HEK293 (cell line): ENCODE results near the gene SYN1.

Source experiments
- CTCF ChIA-PET: fragments of 350-600 bp; formaldehyde crosslinking; extraction: SDS; loops from one replicate; lab custom pipeline; 2021; ENCODE audit warnings: antibody characterized with exemption; lab: Yijun Ruan, JAX
- POLR2A ChIA-PET: fragments of 300-600 bp; formaldehyde crosslinking; extraction: SDS; loops from one replicate; lab custom pipeline; 2020; ENCODE audit warnings: antibody characterized with exemption, inconsistent platforms; lab: Yijun Ruan, JAX
- H3K27ac ChIP-seq: fragments of 200-500 bp; sonication (Bioruptor generic); 2 replicates; pipeline ENCODE4 v1.5.1; 2014; ENCODE audit warnings: low read depth, low read length, control low read depth, inconsistent platforms; ENCODE audit errors: extremely low read depth
- H3K36me3 ChIP-seq, 2 experiments: fragments of 200-500 bp in 1 of 2; sonication (Bioruptor generic) in 1 of 2; 1 replicate in 1 of 2; 2 replicates in 1 of 2; pipeline ENCODE4 v1.5.1; 2014 to 2017; ENCODE audit warnings: inconsistent platforms in 2 of 2, low read length in 2 of 2; ENCODE audit not compliant: control insufficient read depth in 2 of 2, insufficient read depth in 1 of 2
- H3K4me1 ChIP-seq: fragments of 200-500 bp; sonication (Bioruptor generic); 2 replicates; pipeline ENCODE4 v1.5.1; 2014; ENCODE audit warnings: mild to moderate bottlenecking, low read length, inconsistent platforms; ENCODE audit not compliant: control insufficient read depth, insufficient read depth
- H3K4me3 ChIP-seq: 2 replicates; pipeline ENCODE4 v1.5.1; 2011; ENCODE audit warnings: low read depth, mild to moderate bottlenecking, control low read depth, low read length, moderate library complexity
- H3K9me3 ChIP-seq: fragments of 200-500 bp; sonication (Bioruptor generic); 2 replicates; pipeline ENCODE4 v1.5.1; 2014; ENCODE audit warnings: low read depth, low read length, inconsistent platforms; ENCODE audit not compliant: control insufficient read depth, insufficient read depth
- MEIS1 ChIP-seq: sonication (generic); formaldehyde crosslinking; IDR thresholded peaks from 2 replicates; pipeline ENCODE4 v1.8.1; 2022; ENCODE audit warnings: missing genetic modification reagents, mild to moderate bottlenecking, borderline replicate concordance
- PRDM1 ChIP-seq: fragments of 450-650 bp; formaldehyde crosslinking; IDR thresholded peaks from 2 replicates; pipeline ENCODE4; 2016; ENCODE audit warnings: missing biosample characterization, missing genetic modification characterization
- SETDB1 ChIP-seq: IDR thresholded peaks from one replicate; pipeline ENCODE4 v1.6.1; 2017; ENCODE audit warnings: mild to moderate bottlenecking, low read length, moderate library complexity, mixed read lengths; ENCODE audit not compliant: insufficient read length
- YY2 ChIP-seq: fragments of 450-650 bp; formaldehyde crosslinking; IDR thresholded peaks from 2 replicates; pipeline ENCODE4 v1.5.1; 2016; ENCODE audit warnings: missing biosample characterization, missing genetic modification characterization
- ZBTB20 ChIP-seq: fragments of 450-650 bp; formaldehyde crosslinking; IDR thresholded peaks from 2 replicates; pipeline ENCODE4 v1.5.1; 2016; ENCODE audit warnings: missing biosample characterization, missing genetic modification characterization
- ZBTB6 ChIP-seq: fragments of 450-650 bp; formaldehyde crosslinking; IDR thresholded peaks from 2 replicates; pipeline ENCODE4 v1.5.1; 2017; ENCODE audit warnings: missing biosample characterization, missing genetic modification characterization
- ZFP41 ChIP-seq: fragments of 450-650 bp; formaldehyde crosslinking; IDR thresholded peaks from 2 replicates; pipeline ENCODE4 v1.5.1; 2016; ENCODE audit warnings: missing biosample characterization, missing genetic modification characterization, borderline replicate concordance
- ZNF132 ChIP-seq: fragments of 450-650 bp; formaldehyde crosslinking; IDR thresholded peaks from 2 replicates; pipeline ENCODE4 v1.5.1; 2017; ENCODE audit warnings: missing biosample characterization, missing genetic modification characterization, borderline replicate concordance
- ZNF18 ChIP-seq: fragments of 450-650 bp; formaldehyde crosslinking; IDR thresholded peaks from 2 replicates; pipeline ENCODE4 v1.5.1; 2016; ENCODE audit warnings: missing biosample characterization, missing genetic modification characterization
- ZNF202 ChIP-seq: fragments of 450-650 bp; formaldehyde crosslinking; IDR thresholded peaks from 2 replicates; pipeline ENCODE4 v1.5.1; 2016; ENCODE audit warnings: missing biosample characterization, missing genetic modification characterization, borderline replicate concordance
- ZNF302 ChIP-seq: fragments of 450-650 bp; formaldehyde crosslinking; IDR thresholded peaks from 2 replicates; pipeline ENCODE4 v1.5.1; 2016; ENCODE audit warnings: missing biosample characterization, missing genetic modification characterization, low read depth
- ZNF404 ChIP-seq: fragments of 450-650 bp; formaldehyde crosslinking; IDR thresholded peaks from 2 replicates; pipeline ENCODE4 v1.5.1; 2017; ENCODE audit warnings: missing biosample characterization, missing genetic modification characterization
- ZNF473 ChIP-seq: fragments of 450-650 bp; formaldehyde crosslinking; IDR thresholded peaks from 2 replicates; pipeline ENCODE4 v1.5.1; 2017; ENCODE audit warnings: missing biosample characterization, missing genetic modification characterization
- ZNF521 ChIP-seq: fragments of 450-650 bp; formaldehyde crosslinking; IDR thresholded peaks from 2 replicates; pipeline ENCODE4 v1.5.1; 2017; ENCODE audit warnings: missing biosample characterization, mild to moderate bottlenecking, missing genetic modification characterization
- ZNF529 ChIP-seq: fragments of 450-650 bp; formaldehyde crosslinking; IDR thresholded peaks from 2 replicates; pipeline ENCODE4 v1.5.1; 2017; ENCODE audit warnings: missing genetic modification characterization, missing biosample characterization; ENCODE audit not compliant: insufficient replicate concordance
- ZNF654 ChIP-seq: fragments of 450-650 bp; formaldehyde crosslinking; IDR thresholded peaks from 2 replicates; pipeline ENCODE4 v1.5.1; 2016; ENCODE audit warnings: low read depth, missing biosample characterization, missing genetic modification characterization
- ZNF692 ChIP-seq: fragments of 450-650 bp; formaldehyde crosslinking; IDR thresholded peaks from 2 replicates; pipeline ENCODE4 v1.5.1; 2016; ENCODE audit warnings: missing biosample characterization, missing genetic modification characterization
- ZSCAN16 ChIP-seq: fragments of 450-650 bp; formaldehyde crosslinking; IDR thresholded peaks from 2 replicates; pipeline ENCODE4 v1.5.1; 2016; ENCODE audit warnings: missing biosample characterization, missing genetic modification characterization
- ZSCAN23 ChIP-seq: fragments of 450-650 bp; formaldehyde crosslinking; IDR thresholded peaks from 2 replicates; pipeline ENCODE4 v1.5.1; 2016; ENCODE audit warnings: missing biosample characterization, missing genetic modification characterization
- TF ChIP-seq, protein P1 (sequence below): IDR thresholded peaks from 2 replicates; pipeline ENCODE4 v1.6.1; 2011; ENCODE audit warnings: mild to moderate bottlenecking, low read depth, low read length, borderline replicate concordance
- TF ChIP-seq, protein P2 (sequence below): fragments of 450-650 bp; formaldehyde crosslinking; IDR thresholded peaks from 2 replicates; pipeline ENCODE4 v1.5.1; 2016; ENCODE audit warnings: missing biosample characterization, missing genetic modification characterization
- TF ChIP-seq, protein P3 (sequence below): fragments of 450-650 bp; formaldehyde crosslinking; IDR thresholded peaks from 2 replicates; pipeline ENCODE4 v1.5.1; 2016; ENCODE audit warnings: missing biosample characterization, missing genetic modification characterization
- TF ChIP-seq, protein P4 (sequence below): fragments of 450-650 bp; formaldehyde crosslinking; IDR thresholded peaks from 2 replicates; pipeline ENCODE4 v1.5.1; 2016; ENCODE audit warnings: missing biosample characterization, missing genetic modification characterization

Gene SYN1

DNA sequence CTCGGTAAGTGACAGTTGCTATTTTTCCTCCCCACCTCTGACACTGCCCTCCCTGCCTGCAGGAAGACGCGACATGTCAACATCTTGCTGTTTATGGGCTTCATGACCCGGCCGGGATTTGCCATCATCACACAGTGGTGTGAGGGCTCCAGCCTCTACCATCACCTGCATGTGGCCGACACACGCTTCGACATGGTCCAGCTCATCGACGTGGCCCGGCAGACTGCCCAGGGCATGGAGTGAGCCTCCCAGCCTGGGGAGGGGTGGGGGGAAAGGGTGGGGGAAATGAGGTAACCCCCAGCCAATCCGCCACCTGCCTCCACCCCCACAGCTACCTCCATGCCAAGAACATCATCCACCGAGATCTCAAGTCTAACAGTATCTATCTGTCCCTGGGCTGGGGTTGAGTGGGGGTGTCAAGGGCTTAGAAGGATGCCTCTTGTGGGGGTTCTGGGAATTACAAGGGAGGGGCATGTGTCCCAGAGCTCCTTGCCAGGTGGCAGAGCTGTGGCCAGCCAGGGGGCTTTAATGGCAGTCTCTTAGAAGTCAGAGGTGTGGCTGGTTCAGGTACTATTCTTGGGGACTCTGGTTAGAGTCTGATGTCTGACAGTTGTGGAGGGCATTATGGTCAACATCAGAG, 50.9 kb downstream of the SYN1 start (continued):
- no peak for TF ChIP-seq ZNF302 (tag by site-specific recombination)
- TF ChIP-seq ZNF202 (tag by site-specific recombination), result no peak
- no peak for TF ChIP-seq MEIS1
- no peak for TF ChIP-seq ZNF521 (tag by site-specific recombination)
- no peak for TF ChIP-seq SETDB1
- no peak for TF ChIP-seq ZNF529 (tag by site-specific recombination)
- TF ChIP-seq ZSCAN23 (tag by site-specific recombination), result no peak
- no peak for TF ChIP-seq ZNF692
- no peak for TF ChIP-seq ZSCAN16 (tag by site-specific recombination)
- TF ChIP-seq ZNF473 (tag by site-specific recombination), result no peak
- no peak for TF ChIP-seq ZNF404
- TF ChIP-seq, protein P1, sequence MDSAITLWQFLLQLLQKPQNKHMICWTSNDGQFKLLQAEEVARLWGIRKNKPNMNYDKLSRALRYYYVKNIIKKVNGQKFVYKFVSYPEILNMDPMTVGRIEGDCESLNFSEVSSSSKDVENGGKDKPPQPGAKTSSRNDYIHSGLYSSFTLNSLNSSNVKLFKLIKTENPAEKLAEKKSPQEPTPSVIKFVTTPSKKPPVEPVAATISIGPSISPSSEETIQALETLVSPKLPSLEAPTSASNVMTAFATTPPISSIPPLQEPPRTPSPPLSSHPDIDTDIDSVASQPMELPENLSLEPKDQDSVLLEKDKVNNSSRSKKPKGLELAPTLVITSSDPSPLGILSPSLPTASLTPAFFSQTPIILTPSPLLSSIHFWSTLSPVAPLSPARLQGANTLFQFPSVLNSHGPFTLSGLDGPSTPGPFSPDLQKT, result no peak
- no peak for TF ChIP-seq YY2 (tag by site-specific recombination)
- TF ChIP-seq ZNF132 (tag by site-specific recombination), result no peak
- no peak for TF ChIP-seq ZNF654 (tag by site-specific recombination)

- Histone ChIP-seq H3K36me3 (peaks cover 0 to 82% of the 10 kb centered on the region in 2 experiments; a peak in 1 of 3 replicates), H3K27ac (no peak overlapping the region), H3K4me3 (no peak overlapping the region), H3K4me1 (no peaks in the 10 kb centered on the region), H3K9me3 (no peaks in the 10 kb centered on the region)
- CTCF ChIA-PET, result no interaction called here
- POLR2A ChIA-PET, result no interaction called here
- TF ChIP-seq ZNF18 (tag by site-specific recombination) (no peak), PRDM1 (tag by site-specific recombination) (no peak), ZFP41 (tag by site-specific recombination) (no peak), ZBTB20 (tag by site-specific recombination) (no peak), ZBTB6 (tag by site-specific recombination) (no peak)
- TF ChIP-seq, protein P2, sequence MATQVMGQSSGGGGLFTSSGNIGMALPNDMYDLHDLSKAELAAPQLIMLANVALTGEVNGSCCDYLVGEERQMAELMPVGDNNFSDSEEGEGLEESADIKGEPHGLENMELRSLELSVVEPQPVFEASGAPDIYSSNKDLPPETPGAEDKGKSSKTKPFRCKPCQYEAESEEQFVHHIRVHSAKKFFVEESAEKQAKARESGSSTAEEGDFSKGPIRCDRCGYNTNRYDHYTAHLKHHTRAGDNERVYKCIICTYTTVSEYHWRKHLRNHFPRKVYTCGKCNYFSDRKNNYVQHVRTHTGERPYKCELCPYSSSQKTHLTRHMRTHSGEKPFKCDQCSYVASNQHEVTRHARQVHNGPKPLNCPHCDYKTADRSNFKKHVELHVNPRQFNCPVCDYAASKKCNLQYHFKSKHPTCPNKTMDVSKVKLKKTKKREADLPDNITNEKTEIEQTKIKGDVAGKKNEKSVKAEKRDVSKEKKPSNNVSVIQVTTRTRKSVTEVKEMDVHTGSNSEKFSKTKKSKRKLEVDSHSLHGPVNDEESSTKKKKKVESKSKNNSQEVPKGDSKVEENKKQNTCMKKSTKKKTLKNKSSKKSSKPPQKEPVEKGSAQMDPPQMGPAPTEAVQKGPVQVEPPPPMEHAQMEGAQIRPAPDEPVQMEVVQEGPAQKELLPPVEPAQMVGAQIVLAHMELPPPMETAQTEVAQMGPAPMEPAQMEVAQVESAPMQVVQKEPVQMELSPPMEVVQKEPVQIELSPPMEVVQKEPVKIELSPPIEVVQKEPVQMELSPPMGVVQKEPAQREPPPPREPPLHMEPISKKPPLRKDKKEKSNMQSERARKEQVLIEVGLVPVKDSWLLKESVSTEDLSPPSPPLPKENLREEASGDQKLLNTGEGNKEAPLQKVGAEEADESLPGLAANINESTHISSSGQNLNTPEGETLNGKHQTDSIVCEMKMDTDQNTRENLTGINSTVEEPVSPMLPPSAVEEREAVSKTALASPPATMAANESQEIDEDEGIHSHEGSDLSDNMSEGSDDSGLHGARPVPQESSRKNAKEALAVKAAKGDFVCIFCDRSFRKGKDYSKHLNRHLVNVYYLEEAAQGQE, result no peak
- TF ChIP-seq, protein P3, sequence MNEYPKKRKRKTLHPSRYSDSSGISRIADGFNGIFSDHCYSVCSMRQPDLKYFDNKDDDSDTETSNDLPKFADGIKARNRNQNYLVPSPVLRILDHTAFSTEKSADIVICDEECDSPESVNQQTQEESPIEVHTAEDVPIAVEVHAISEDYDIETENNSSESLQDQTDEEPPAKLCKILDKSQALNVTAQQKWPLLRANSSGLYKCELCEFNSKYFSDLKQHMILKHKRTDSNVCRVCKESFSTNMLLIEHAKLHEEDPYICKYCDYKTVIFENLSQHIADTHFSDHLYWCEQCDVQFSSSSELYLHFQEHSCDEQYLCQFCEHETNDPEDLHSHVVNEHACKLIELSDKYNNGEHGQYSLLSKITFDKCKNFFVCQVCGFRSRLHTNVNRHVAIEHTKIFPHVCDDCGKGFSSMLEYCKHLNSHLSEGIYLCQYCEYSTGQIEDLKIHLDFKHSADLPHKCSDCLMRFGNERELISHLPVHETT (tag by site-specific recombination), result no peak
- TF ChIP-seq, protein P4, sequence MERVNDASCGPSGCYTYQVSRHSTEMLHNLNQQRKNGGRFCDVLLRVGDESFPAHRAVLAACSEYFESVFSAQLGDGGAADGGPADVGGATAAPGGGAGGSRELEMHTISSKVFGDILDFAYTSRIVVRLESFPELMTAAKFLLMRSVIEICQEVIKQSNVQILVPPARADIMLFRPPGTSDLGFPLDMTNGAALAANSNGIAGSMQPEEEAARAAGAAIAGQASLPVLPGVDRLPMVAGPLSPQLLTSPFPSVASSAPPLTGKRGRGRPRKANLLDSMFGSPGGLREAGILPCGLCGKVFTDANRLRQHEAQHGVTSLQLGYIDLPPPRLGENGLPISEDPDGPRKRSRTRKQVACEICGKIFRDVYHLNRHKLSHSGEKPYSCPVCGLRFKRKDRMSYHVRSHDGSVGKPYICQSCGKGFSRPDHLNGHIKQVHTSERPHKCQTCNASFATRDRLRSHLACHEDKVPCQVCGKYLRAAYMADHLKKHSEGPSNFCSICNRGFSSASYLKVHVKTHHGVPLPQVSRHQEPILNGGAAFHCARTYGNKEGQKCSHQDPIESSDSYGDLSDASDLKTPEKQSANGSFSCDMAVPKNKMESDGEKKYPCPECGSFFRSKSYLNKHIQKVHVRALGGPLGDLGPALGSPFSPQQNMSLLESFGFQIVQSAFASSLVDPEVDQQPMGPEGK (tag by site-specific recombination), result no peak
Measured at GRCh38 chrX:47566841-47567240, 52.8 kb downstream of the SYN1 start.
